Loucy (cell line): ENCODE data around the gene PCLO.
A peak's percentile ranks its signal among the peaks of the same experiment; 100 is the strongest.

Experiments
- H2AFZ ChIP-seq: fragments of 200-600 bp; sonication (generic); 2 replicates; pipeline ENCODE4 v1.6.0; 2016; ENCODE audit warnings: antibody characterized with exemption, mild to moderate bottlenecking, low read length, moderate library complexity
- H3F3A ChIP-seq: fragments of 200-600 bp; 2 replicates; pipeline ENCODE4 v1.6.0; 2016; ENCODE audit warnings: antibody characterized with exemption, low read depth, mild to moderate bottlenecking
- H3K27me3 ChIP-seq: fragments of 200-600 bp; sonication (generic); 2 replicates; pipeline ENCODE4 v1.6.1; 2014; ENCODE audit warnings: low read length, mild to moderate bottlenecking; ENCODE audit not compliant: insufficient read depth, poor library complexity, severe bottlenecking
- H3K36me3 ChIP-seq: fragments of 200-600 bp; sonication (generic); 2 replicates; pipeline ENCODE4 v1.6.1; 2016; ENCODE audit warnings: low read length; ENCODE audit not compliant: insufficient read depth
- H3K4me1 ChIP-seq: fragments of 200-600 bp; sonication (generic); 2 replicates; pipeline ENCODE4 v1.5.1; 2014; ENCODE audit warnings: low read length, mild to moderate bottlenecking; ENCODE audit not compliant: insufficient read depth, poor library complexity, severe bottlenecking
- H3K4me2 ChIP-seq: fragments of 200-600 bp; sonication (generic); 2 replicates; pipeline ENCODE4 v1.6.0; 2014; ENCODE audit warnings: antibody characterized with exemption, low read length, low read depth, mild to moderate bottlenecking; ENCODE audit not compliant: poor library complexity, severe bottlenecking
- H3K4me3 ChIP-seq: fragments of 200-600 bp; sonication (generic); 2 replicates; pipeline ENCODE4 v1.5.1; 2014; ENCODE audit warnings: low read length, mild to moderate bottlenecking, mixed read lengths; ENCODE audit not compliant: poor library complexity, severe bottlenecking
- H3K79me2 ChIP-seq: fragments of 200-600 bp; sonication (generic); 2 replicates; pipeline ENCODE4 v1.6.1; 2014; ENCODE audit warnings: low read length; ENCODE audit not compliant: insufficient read depth
- H3K9ac ChIP-seq: fragments of 200-600 bp; sonication (generic); 2 replicates; pipeline ENCODE4 v1.6.0; 2014; ENCODE audit warnings: mild to moderate bottlenecking, low read depth, low read length, moderate library complexity; ENCODE audit not compliant: poor library complexity, severe bottlenecking
- H3K9me2 ChIP-seq: fragments of 200-600 bp; sonication (generic); replicated peaks from 2 replicates; pipeline ENCODE4 v1.6.1; 2016; ENCODE audit warnings: low read depth, low read length, mixed read lengths
- H3K9me3 ChIP-seq: fragments of 200-600 bp; sonication (generic); 2 replicates; pipeline ENCODE4 v1.6.1; 2014; ENCODE audit warnings: mild to moderate bottlenecking, antibody characterized with exemption, low read length, low read depth; ENCODE audit not compliant: insufficient read depth
- H4K20me1 ChIP-seq: fragments of 200-600 bp; sonication (generic); 2 replicates; pipeline ENCODE4 v1.6.0; 2014; ENCODE audit warnings: antibody characterized with exemption, low read length, mild to moderate bottlenecking; ENCODE audit not compliant: insufficient read depth, poor library complexity, severe bottlenecking
- CTCF ChIP-seq: fragments of 200-600 bp; sonication (generic); conservative IDR thresholded peaks from 2 replicates; pipeline ENCODE4 v1.5.1; 2014; ENCODE audit warnings: mild to moderate bottlenecking, antibody characterized with exemption, low read length
- EZH2phosphoT487 ChIP-seq: fragments of 200-600 bp; IDR thresholded peaks from 2 replicates; pipeline ENCODE4 v1.6.1; 2018; ENCODE audit warnings: antibody characterized with exemption, mild to moderate bottlenecking, moderate library complexity, borderline replicate concordance

The PCLO gene

GRCh38 chr7:82964150-82964882 lies 198.4 kb downstream of the PCLO start:
- H3K27me3 ChIP-seq: no peaks in the 10 kb centered on the region
- no peaks in the 10 kb centered on the region for H3K4me1 ChIP-seq
- no peaks in the 10 kb centered on the region for H3K79me2 ChIP-seq
- no peak overlapping the region for H3K4me2 ChIP-seq
- H3K9me2 ChIP-seq: no peaks in the 10 kb centered on the region
- no peak overlapping the region for H3K4me3 ChIP-seq
- no peaks in the 10 kb centered on the region for H3F3A ChIP-seq
- H2AFZ ChIP-seq: peak overlapping the region; percentile 59; the same call in 1 of the 2 replicates
- no peaks in the 10 kb centered on the region for H3K9me3 ChIP-seq
- H3K36me3 ChIP-seq: no peaks in the 10 kb centered on the region
- no peaks in the 10 kb centered on the region for H4K20me1 ChIP-seq
- no peak for TF ChIP-seq EZH2phosphoT487
- no peak for TF ChIP-seq CTCF
- no peak overlapping the region for H3K9ac ChIP-seq

GRCh38 chr7:82961240-82961639 lies 201.4 kb downstream of the PCLO start:
- no peaks in the 10 kb centered on the region for H3K4me1 ChIP-seq
- no peaks in the 10 kb centered on the region for H3K36me3 ChIP-seq
- H3K9me3 ChIP-seq: no peaks in the 10 kb centered on the region
- H3K4me2 ChIP-seq: no peak overlapping the region
- no peak overlapping the region for H3K9ac ChIP-seq
- H3K4me3 ChIP-seq: no peak overlapping the region
- no peaks in the 10 kb centered on the region for H3F3A ChIP-seq
- H2AFZ ChIP-seq: no peak overlapping the region
- H3K79me2 ChIP-seq: no peaks in the 10 kb centered on the region
- no peaks in the 10 kb centered on the region for H3K27me3 ChIP-seq
- no peaks in the 10 kb centered on the region for H4K20me1 ChIP-seq
- H3K9me2 ChIP-seq: no peaks in the 10 kb centered on the region
- TF ChIP-seq EZH2phosphoT487 (no peak), CTCF (no peak)

GRCh38 chr7:82959528-82959927 lies 203.2 kb downstream of the PCLO start:
- Histone ChIP-seq H3K9me3 (no peaks in the 10 kb centered on the region), H3K79me2 (no peaks in the 10 kb centered on the region), H2AFZ (no peak overlapping the region), H3K36me3 (no peaks in the 10 kb centered on the region), H3K9me2 (no peaks in the 10 kb centered on the region), H3K9ac (no peak overlapping the region), H3K4me3 (no peak overlapping the region), H3K27me3 (no peaks in the 10 kb centered on the region), H3K4me1 (no peaks in the 10 kb centered on the region), H3K4me2 (no peak overlapping the region), H4K20me1 (no peaks in the 10 kb centered on the region), H3F3A (no peaks in the 10 kb centered on the region)
- TF ChIP-seq CTCF: no peak
- TF ChIP-seq EZH2phosphoT487: no peak
